Right cardiac atrium (tissue), 5 donors: ENCODE results near the gene AMOTL2. TPM values are rescaled to one million over a fixed set of nuclear protein-coding genes. Genes with fewer than 3 reads are reported as not detected.

Experiments used
- ATAC-seq, 2 donors: fragments of 200-7000 bp; cut with Tn5 transposase; one replicate each; pipeline versions ENCODE4 v1.8.0 to v1.9.1; 2020; ENCODE audit warnings: moderate library complexity in 2 of 2, mild to moderate bottlenecking in 1 of 2
- DNase-seq, 3 donors: peaks; one replicate each; pipeline ENCODE4 v3.0.0-alpha.2; 2020
- H3K27ac ChIP-seq: one replicate; pipeline ENCODE4 v1.5.1; 2013; ENCODE audit warnings: mild to moderate bottlenecking, low read length, control low read depth, moderate library complexity
- H3K27me3 ChIP-seq: one replicate; pipeline ENCODE4 v1.6.1; 2013; ENCODE audit not compliant: control insufficient read depth, insufficient read depth
- H3K4me1 ChIP-seq: one replicate; pipeline ENCODE4 v1.6.1; 2013; ENCODE audit warnings: low read length; ENCODE audit not compliant: control insufficient read depth, insufficient read depth
- H3K4me3 ChIP-seq: one replicate; pipeline ENCODE4 v1.5.1; 2013; ENCODE audit warnings: low read length, control low read depth
- H3K9me3 ChIP-seq: one replicate; pipeline ENCODE4 v1.6.1; 2013; ENCODE audit warnings: low read length; ENCODE audit not compliant: control insufficient read depth
- WGBS: extraction: QIAGEN DNeasy Blood & Tissue Kit; methylation state at CpG from one replicate; pipeline ENCODE4 v1.1.7; 2013; 5-methylcytosine and 5-hydroxymethylcytosine counted together
- intact Hi-C, 4 donors: fragments of 100-400 bp; cut with DNase I; formaldehyde crosslinking; loops; one replicate each; pipeline versions ENCODE4 v1.11.0 to v1.14.0; 2022 to 2023
- polyA plus RNA-seq: library from polyadenylated mRNA; stranded (reverse); fragments of 200-250 nt; gene quantifications from one replicate; pipeline ENCODE4 v1.2.3, GENCODE V29; 2013
- total RNA-seq, 4 donors: library from RNA; stranded (reverse); fragmentation: NEBNext Ultra II Directional; extraction: Animal tissue kit (Norgen Biotek cat#: 25700); gene quantifications; one replicate each; pipeline ENCODE4 v1.2.1, GENCODE V29; 2021
- donor health status: healthy with polysubstance abuse.
- donor health status: DM: no; HTN: yes; CAD: no.
- donor health status: DM: no; HTN: no; CAD: no.
- donor health status: DM: no; HTN: yes; CAD: no; lungs with severe emphysema.
- donor health status: DM: yes; HTN: yes; CAD: no.

The AMOTL2 gene
- total and polyA plus RNA-seq, 5 donors, result 22.9 to 57.6 (median 45.1) TPM

- ATAC-seq (peak; percentile 62 to 77), DNase-seq (peak in 1 of 3 donors; percentile 79)
- WGBS, result 58% methylated on average over 6 of the region's 6 CpGs
Observed at GRCh38 chr3:134330883-134331810, 43.1 kb downstream of the AMOTL2 start.

GRCh38 chr3:134328846-134329245 is 45.4 kb downstream of the AMOTL2 start:
- 91% methylated on average over 1 of the region's 1 CpG for WGBS
- no peak overlapping the region for H3K27ac ChIP-seq

More at GRCh38 chr3:134330883-134331810, 43.1 kb downstream of the AMOTL2 start:
- H3K4me3 ChIP-seq, result no peak overlapping the region
- H3K4me1 ChIP-seq, result peaks cover 28% of the 10 kb centered on the region
- H3K27ac ChIP-seq, result peak overlapping the region; percentile 59
- no peaks in the 10 kb centered on the region for H3K9me3 ChIP-seq
- intact Hi-C loops, result no loop called here
- H3K27me3 ChIP-seq, result no peaks in the 10 kb centered on the region

GRCh38 chr3:134328147-134328591 is 46.1 kb downstream of the AMOTL2 start:
- no peak for DNase-seq

More at GRCh38 chr3:134328846-134329245, 45.4 kb downstream of the AMOTL2 start:
- intact Hi-C loops, result no loop called here
- DNase-seq (no peak), ATAC-seq (no peak)
- Histone ChIP-seq H3K4me3 (no peak overlapping the region), H3K27me3 (no peaks in the 10 kb centered on the region), H3K9me3 (no peaks in the 10 kb centered on the region), H3K4me1 (peaks cover 28% of the 10 kb centered on the region)

GRCh38 chr3:134327594-134327975 is 46.7 kb downstream of the AMOTL2 start:
- intact Hi-C loops, result no loop called here
- no peak for DNase-seq
- Histone ChIP-seq H3K4me3 (no peak overlapping the region), H3K4me1 (peaks cover 25% of the 10 kb centered on the region), H3K27me3 (no peaks in the 10 kb centered on the region), H3K27ac (peak overlapping the region; percentile 46), H3K9me3 (no peaks in the 10 kb centered on the region)
- ATAC-seq, result no peak
- 83% methylated on average over 4 of the region's 4 CpGs for WGBS

More at GRCh38 chr3:134328147-134328591, 46.1 kb downstream of the AMOTL2 start:
- no peak for ATAC-seq
- Histone ChIP-seq H3K4me3 (no peak overlapping the region), H3K27ac (no peak overlapping the region), H3K4me1 (peaks cover 25% of the 10 kb centered on the region), H3K27me3 (no peaks in the 10 kb centered on the region), H3K9me3 (no peaks in the 10 kb centered on the region)
- intact Hi-C loops, result no loop called here
- 81% methylated on average over 6 of the region's 6 CpGs for WGBS

GRCh38 chr3:134326760-134327593 is 47.3 kb downstream of the AMOTL2 start:
- Histone ChIP-seq H3K27me3 (no peaks in the 10 kb centered on the region), H3K4me1 (peaks cover 21% of the 10 kb centered on the region), H3K27ac (peak overlapping the region; percentile 46), H3K9me3 (no peaks in the 10 kb centered on the region), H3K4me3 (no peak overlapping the region)
- ATAC-seq, result peak; percentile 66 to 77
- intact Hi-C loops, result no loop called here
- WGBS, result 37% methylated on average over 10 of the region's 10 CpGs
- peak in 1 of 3 donors; percentile 46 for DNase-seq

- no peak overlapping the region for H3K4me3 ChIP-seq
- peaks cover 19% of the 10 kb centered on the region for H3K4me1 ChIP-seq
- ATAC-seq, result peak in 1 of 2 donors; percentile 5
- intact Hi-C loops, result no loop called here
- no peak for DNase-seq
- no peaks in the 10 kb centered on the region for H3K9me3 ChIP-seq
- no peaks in the 10 kb centered on the region for H3K27me3 ChIP-seq
- H3K27ac ChIP-seq, result peak overlapping the region; percentile 12
- 48% methylated on average over 11 of the region's 11 CpGs for WGBS
Observed at GRCh38 chr3:134326126-134326525, 48.1 kb downstream of the AMOTL2 start.

- WGBS, result 71% methylated on average over 5 of the region's 5 CpGs
- peaks cover 19% of the 10 kb centered on the region for H3K4me1 ChIP-seq
- no peaks in the 10 kb centered on the region for H3K9me3 ChIP-seq
- ATAC-seq, result peak; percentile 9 to 23
- no peak overlapping the region for H3K4me3 ChIP-seq
- intact Hi-C loops, result no loop called here
- no peaks in the 10 kb centered on the region for H3K27me3 ChIP-seq
- H3K27ac ChIP-seq, result peak overlapping the region; percentile 12
- no peak for DNase-seq
Observed at GRCh38 chr3:134325706-134326105, 48.5 kb downstream of the AMOTL2 start.

GRCh38 chr3:134325061-134325705 is 49.1 kb downstream of the AMOTL2 start:
- intact Hi-C loops, result no loop called here
- Histone ChIP-seq H3K4me3 (no peak overlapping the region), H3K4me1 (peaks cover 18% of the 10 kb centered on the region), H3K27ac (no peak overlapping the region), H3K9me3 (no peaks in the 10 kb centered on the region), H3K27me3 (no peaks in the 10 kb centered on the region)
- DNase-seq (no peak), ATAC-seq (no peak)
- WGBS, result 96% methylated on average over 1 of the region's 1 CpG

- Histone ChIP-seq H3K9me3 (no peaks in the 10 kb centered on the region), H3K4me3 (no peak overlapping the region), H3K4me1 (peaks cover 17% of the 10 kb centered on the region), H3K27ac (no peak overlapping the region), H3K27me3 (no peaks in the 10 kb centered on the region)
- DNase-seq, result no peak
- intact Hi-C loops, result no loop called here
- WGBS, result 92% methylated on average over 10 of the region's 10 CpGs
- ATAC-seq, result no peak
Observed at GRCh38 chr3:134323966-134324962, 50.0 kb downstream of the AMOTL2 start.

- no peak for ATAC-seq
- H3K4me3 ChIP-seq, result no peak overlapping the region
- no peak overlapping the region for H3K27ac ChIP-seq
- 97% methylated on average over 1 of the region's 1 CpG for WGBS
- intact Hi-C loops, result no loop called here
- no peaks in the 10 kb centered on the region for H3K9me3 ChIP-seq
- H3K27me3 ChIP-seq, result no peaks in the 10 kb centered on the region
- H3K4me1 ChIP-seq, result peaks cover 13% of the 10 kb centered on the region
- DNase-seq, result no peak
Observed at GRCh38 chr3:134322286-134322685, 52.0 kb downstream of the AMOTL2 start.
